ENCODE results near the gene INPP5E.

Gene INPP5E

DNA sequence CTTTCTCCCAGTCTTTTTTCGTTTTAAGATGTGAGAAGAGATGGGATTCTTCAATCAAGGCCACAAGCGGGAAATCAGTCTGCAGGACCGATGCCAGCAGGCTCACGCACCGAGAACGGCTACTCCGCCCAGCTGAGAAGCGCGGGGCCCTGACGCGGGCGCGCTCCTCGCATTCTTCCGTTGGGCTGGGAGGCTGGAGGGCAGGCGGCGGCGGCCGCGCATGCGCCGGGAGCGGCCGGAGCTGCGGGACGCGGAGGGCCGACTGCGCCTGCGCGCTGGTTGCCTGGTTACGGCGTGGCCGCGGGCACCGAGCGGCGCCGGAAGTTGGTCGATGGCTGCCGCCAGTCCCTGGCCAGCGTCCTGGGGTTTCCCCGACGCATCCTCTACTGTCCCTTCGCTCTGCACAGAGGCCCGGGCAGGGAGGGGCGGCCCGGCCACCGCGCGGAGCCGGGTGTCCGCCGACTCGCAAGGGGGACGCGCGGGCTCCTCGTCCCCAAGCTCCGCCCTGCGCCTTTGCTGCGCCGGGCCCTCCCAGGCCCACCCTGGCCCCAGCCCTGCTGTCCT, 44.0 kb upstream of the INPP5E start:
- H3K36me3 ChIP-seq (ENCODE audit: control insufficient read depth, insufficient read depth, low read length) = no peaks in the 10 kb centered on the region
- TF ChIP-seq, protein P1, sequence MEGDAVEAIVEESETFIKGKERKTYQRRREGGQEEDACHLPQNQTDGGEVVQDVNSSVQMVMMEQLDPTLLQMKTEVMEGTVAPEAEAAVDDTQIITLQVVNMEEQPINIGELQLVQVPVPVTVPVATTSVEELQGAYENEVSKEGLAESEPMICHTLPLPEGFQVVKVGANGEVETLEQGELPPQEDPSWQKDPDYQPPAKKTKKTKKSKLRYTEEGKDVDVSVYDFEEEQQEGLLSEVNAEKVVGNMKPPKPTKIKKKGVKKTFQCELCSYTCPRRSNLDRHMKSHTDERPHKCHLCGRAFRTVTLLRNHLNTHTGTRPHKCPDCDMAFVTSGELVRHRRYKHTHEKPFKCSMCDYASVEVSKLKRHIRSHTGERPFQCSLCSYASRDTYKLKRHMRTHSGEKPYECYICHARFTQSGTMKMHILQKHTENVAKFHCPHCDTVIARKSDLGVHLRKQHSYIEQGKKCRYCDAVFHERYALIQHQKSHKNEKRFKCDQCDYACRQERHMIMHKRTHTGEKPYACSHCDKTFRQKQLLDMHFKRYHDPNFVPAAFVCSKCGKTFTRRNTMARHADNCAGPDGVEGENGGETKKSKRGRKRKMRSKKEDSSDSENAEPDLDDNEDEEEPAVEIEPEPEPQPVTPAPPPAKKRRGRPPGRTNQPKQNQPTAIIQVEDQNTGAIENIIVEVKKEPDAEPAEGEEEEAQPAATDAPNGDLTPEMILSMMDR (IDR thresholded peaks at IDR 0.05) = no peak
- peak overlapping the region; percentile 70 for H3K4me2 ChIP-seq (ENCODE audit: low read length)
- peak overlapping the region; percentile 78 for H2AFZ ChIP-seq
- H3K4me3 ChIP-seq (ENCODE audit: low read depth, low read length) = peak overlapping the region; percentile 71
- H3K4me1 ChIP-seq = peaks cover 3% of the 10 kb centered on the region
- peaks cover 12% of the 10 kb centered on the region for H3K79me2 ChIP-seq
- no peaks in the 10 kb centered on the region for H3K9me3 ChIP-seq (ENCODE audit: control insufficient read depth, low read length)
- H3K27me3 ChIP-seq (ENCODE audit: control insufficient read depth, insufficient read depth, low read length) = no peaks in the 10 kb centered on the region
- H3K9ac ChIP-seq = no peak overlapping the region
- H3K27ac ChIP-seq = peak overlapping the region; percentile 99

DNA sequence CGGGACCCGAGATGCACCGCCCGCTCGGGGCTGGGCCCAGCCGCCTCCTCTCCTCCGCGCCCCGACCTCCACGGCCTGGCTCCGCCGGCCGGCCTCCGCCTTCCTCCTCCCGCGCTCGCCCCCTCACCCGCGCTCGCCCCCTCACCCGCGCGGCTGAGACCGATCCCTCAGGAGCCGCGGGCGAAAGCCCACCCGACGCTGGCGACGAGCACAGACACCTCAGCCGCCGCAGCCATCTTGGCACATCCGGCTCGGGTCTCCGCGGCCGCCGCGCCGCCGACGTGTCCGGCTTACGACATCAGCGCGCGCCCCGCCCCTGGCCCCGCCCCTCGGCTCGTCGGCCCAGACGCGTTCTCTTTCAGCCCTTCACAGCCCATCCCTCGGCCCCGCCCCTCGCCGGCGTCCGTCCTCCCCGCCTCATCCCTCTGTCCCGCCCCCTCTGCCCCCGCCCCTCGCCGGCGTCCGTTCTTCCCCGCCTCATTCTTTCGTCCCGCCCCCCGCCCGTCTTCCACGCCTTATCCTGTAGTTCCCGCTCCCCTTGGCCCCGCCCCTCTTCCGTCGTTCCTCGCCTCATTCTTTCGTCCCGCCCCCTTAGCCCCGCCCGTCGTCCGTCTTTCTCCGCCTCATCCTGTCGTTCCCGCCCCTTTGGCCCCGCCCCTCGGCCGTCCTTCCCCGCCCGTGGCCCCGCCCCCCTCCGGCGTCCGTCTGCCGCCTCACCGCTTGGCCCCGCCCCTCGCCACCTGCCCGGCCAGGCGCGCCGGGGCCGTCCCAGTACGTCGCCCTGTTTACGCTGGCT, 43.3 kb upstream of the INPP5E start, which contains the start of gene SEC16A:
Gene SEC16A, minus strand, starts transcription at position 248 of the 796 bp plus-strand sequence. CDS start 5,425 bp downstream, outside the sequence.
- H3K36me3 ChIP-seq (ENCODE audit: control insufficient read depth, insufficient read depth, low read length) = no peaks in the 10 kb centered on the region
- H3K4me1 ChIP-seq = peaks cover 3% of the 10 kb centered on the region

DNA sequence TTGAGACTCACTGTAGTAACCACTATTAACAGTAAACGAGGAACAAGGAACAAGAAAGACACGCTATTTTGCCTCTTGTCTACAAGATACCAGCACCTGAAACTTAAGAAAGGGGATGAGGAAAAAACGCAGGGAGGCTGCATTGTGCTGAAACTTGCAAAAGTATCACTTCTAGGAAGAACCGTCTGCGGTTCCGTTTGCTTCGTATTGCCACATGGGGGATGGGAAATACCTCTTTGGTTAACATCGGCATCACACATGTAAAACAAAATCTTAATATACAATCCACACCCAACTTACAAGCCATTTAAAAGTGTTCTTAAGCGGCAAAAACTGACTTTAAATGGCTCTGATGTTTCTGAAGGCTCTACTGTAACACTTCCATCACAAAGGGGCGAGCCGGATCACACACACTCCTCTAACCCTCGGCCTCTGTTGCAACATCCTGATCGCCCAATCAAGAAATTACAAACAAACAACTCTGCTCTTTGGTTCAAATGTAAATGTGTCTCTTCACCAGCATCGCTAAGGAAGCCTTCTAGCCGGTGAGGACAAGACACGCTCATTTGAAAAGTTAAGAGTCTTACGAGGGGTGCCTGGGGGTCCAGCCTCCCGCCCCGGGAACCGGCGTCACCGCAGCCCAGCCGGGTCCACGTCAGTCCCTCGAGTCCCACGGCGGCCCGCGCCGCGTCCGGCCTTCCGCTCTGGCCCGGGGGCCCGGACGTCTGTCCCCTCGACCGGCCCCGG, 42.6 kb upstream of the INPP5E start:
- Histone ChIP-seq H3K36me3 (ENCODE audit: control insufficient read depth, insufficient read depth, low read length) (no peaks in the 10 kb centered on the region), H3K9ac (peak overlapping the region; percentile 46), H3K9me3 (ENCODE audit: control insufficient read depth, low read length) (no peaks in the 10 kb centered on the region), H3K4me3 (ENCODE audit: low read depth, low read length) (peak overlapping the region; percentile 75), H3K27me3 (ENCODE audit: control insufficient read depth, insufficient read depth, low read length) (no peaks in the 10 kb centered on the region), H3K27ac (peak overlapping the region; percentile 87), H3K4me2 (ENCODE audit: low read length) (peak overlapping the region; percentile 83), H3K4me1 (peaks cover 3% of the 10 kb centered on the region), H3K79me2 (peaks cover 12% of the 10 kb centered on the region), H2AFZ (peak overlapping the region; percentile 76)
- TF ChIP-seq, protein P1 (IDR thresholded peaks at IDR 0.05) = no peak

More for the DNA sequence above, 43.3 kb upstream of the INPP5E start, which contains the start of gene SEC16A:
- peaks cover 12% of the 10 kb centered on the region for H3K79me2 ChIP-seq
- TF ChIP-seq, protein P1 (IDR thresholded peaks at IDR 0.05) = no peak
- H3K27ac ChIP-seq = peak within 1 kb of the TSS; percentile 99
- no peaks in the 10 kb centered on the region for H3K9me3 ChIP-seq (ENCODE audit: control insufficient read depth, low read length)
- H3K27me3 ChIP-seq (ENCODE audit: control insufficient read depth, insufficient read depth, low read length) = no peaks in the 10 kb centered on the region
- H3K9ac ChIP-seq = peak within 1 kb of the TSS; percentile 46
- peak within 1 kb of the TSS; percentile 83 for H3K4me2 ChIP-seq (ENCODE audit: low read length)
- peak within 1 kb of the TSS; percentile 75 for H3K4me3 ChIP-seq (ENCODE audit: low read depth, low read length)
- peak within 1 kb of the TSS; percentile 78 for H2AFZ ChIP-seq

DNA sequence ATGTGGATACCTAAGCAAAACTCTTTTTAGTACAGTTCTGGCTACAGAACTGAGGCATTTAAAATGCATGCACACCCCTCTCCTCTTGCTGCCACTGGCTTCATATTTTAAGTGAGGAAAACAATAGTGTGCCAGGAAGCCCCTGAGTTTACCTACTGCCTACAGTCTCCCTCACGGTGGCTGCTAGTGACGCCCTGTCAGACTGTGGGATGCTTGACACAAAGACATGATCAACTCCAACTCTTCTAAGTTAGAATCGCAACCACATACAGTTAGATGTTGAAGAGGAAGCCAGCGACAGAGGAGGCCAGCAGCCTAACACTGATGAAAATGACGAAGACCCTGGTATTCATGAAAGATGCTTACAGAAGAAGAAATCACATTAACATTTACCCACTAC, 41.9 kb upstream of the INPP5E start:
- H3K27ac ChIP-seq = no peak overlapping the region

More for the DNA sequence above, 41.9 kb upstream of the INPP5E start:
- no peak overlapping the region for H3K9ac ChIP-seq
- no peaks in the 10 kb centered on the region for H3K27me3 ChIP-seq (ENCODE audit: control insufficient read depth, insufficient read depth, low read length)
- peak overlapping the region; percentile 83 for H3K4me2 ChIP-seq (ENCODE audit: low read length)
- peaks cover 3% of the 10 kb centered on the region for H3K4me1 ChIP-seq
- no peaks in the 10 kb centered on the region for H3K9me3 ChIP-seq (ENCODE audit: control insufficient read depth, low read length)
- H3K36me3 ChIP-seq (ENCODE audit: control insufficient read depth, insufficient read depth, low read length) = no peaks in the 10 kb centered on the region
- no peak overlapping the region for H2AFZ ChIP-seq
- peak overlapping the region; percentile 75 for H3K4me3 ChIP-seq (ENCODE audit: low read depth, low read length)
- peaks cover 12% of the 10 kb centered on the region for H3K79me2 ChIP-seq
- TF ChIP-seq, protein P1 (IDR thresholded peaks at IDR 0.05) = no peak
